HG02763 (cell line): ENCODE results near the gene TFCP2L1.
"Not testable (repeated sequence)": the region's sequence is repeated elsewhere in the genome, so short reads cannot be mapped to it uniquely, and the experiment has no call there.

ENCODE experiments used
- ATAC-seq: cut with Tn5 transposase; IDR thresholded peaks from one replicate; pipeline ENCODE4 v1.9.1; 2021; ENCODE audit warnings: mild to moderate bottlenecking, moderate library complexity; ENCODE audit not compliant: unreplicated experiment

The TFCP2L1 gene

DNA sequence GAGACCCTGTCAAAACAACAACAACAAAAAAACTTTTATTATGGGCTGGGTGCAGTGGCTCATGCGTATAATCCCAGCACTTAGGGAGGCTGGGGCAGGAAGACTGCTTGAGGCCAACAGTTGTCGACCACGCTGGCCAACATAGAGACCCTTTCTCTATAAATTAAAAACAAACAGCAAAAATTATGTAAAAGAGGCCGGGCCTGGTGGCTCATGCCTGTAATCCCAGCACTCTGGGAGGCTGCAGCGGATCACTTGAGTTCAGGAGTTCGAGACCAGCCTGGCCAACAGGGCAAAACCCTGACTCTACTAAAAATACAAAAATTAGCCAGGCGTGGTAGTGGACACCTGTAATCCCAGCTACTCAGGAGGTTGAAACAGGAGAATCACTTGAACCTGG is 15.6 kb downstream of the TFCP2L1 start:
- ATAC-seq: not testable (repeated sequence)

GRCh38 chr2:121266543-121267106 is 18.4 kb downstream of the TFCP2L1 start:
- no peak for ATAC-seq

- ATAC-seq: no peak
Observed at GRCh38 chr2:121263996-121264715, 20.8 kb downstream of the TFCP2L1 start.

- ATAC-seq: no peak
Observed at GRCh38 chr2:121260370-121261154, 24.4 kb downstream of the TFCP2L1 start.

- ATAC-seq: no peak
Observed at GRCh38 chr2:121258051-121258450, 27.0 kb downstream of the TFCP2L1 start.

GRCh38 chr2:121257480-121257840 is 27.5 kb downstream of the TFCP2L1 start:
- ATAC-seq: no peak

DNA sequence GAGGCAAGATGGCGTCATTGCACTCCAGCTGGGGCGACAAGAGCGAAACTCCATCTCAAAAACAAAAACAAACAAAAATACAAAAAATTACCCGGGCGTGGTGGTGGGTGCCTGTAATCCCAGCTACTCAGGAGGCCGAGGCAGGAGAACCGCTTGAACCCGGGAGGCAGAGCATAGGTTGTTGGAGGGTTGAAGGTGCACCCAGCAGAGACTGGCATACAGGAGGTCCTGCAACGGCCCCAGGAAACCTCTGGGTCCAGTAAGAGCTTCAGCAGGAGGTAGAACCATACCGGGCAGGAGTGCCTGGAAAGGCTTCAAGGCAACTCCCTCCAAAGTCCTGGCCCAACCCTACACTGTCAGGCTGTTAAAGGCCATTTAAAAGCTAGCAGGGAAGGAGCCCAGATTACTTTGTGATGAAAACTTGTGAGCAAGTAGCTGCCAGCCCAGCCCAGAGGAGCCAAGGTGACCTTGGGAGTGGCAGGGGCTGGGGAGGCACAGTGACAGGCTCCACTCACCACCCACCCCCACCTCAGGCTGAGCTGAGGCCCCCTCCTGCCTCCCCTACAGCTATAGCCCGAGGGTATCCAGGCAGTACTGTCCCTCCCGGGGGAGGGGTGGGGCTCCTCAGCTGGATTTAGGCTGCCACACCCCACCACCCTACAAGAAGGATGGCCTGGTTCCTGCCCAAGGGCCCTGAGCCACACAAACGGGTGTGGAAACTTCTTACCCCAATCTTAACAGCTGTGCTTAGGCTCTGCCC is 28.1 kb downstream of the TFCP2L1 start:
- ATAC-seq: no peak

- ATAC-seq: no peak
Observed at GRCh38 chr2:121255358-121255757, 29.6 kb downstream of the TFCP2L1 start.

DNA sequence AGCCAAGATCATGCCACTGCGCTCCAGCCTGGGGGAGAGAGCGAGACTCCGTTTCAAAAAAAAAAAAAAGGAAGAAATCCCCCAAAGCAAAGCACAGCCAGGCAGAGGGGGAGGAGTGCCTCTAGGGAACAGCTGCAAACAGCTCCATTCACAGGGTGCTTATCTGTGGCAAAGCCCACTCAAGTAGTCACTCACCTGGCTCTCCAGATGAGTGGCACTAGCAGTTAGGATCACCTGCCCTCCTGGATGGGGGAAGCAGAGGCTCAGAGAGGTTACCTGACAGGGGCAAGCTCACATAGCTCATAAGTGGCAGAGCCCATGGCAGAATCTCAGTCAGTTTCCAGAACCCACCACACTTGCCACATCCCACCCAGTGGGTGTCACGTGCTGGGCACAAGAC is 30.3 kb downstream of the TFCP2L1 start:
- ATAC-seq: no peak

DNA sequence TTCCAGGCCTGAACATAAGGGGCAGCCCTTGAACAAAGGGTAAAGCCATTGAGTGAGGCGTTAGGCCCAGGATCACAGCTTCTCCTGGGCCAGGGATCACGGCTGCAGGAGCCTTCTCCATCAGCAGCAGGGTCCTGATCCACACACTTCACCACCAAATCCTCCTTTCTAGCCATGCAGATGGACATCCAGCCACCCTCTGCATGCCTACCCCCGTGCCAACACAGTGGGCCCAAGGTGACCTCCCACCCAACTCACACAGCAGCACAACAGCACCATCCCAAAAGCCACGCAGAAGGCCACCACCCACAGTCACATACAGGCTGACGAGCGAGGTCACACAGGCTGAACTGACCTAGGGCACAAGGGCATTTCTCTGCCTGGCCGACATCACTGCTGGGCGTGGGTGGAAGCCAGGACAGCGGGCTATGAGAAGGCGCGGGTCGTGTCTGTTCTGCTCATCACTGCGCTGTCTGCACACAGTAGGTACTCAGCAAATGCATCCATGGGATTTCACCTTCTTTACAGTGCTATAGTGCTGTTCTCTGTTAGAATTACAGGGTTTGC is 31.2 kb downstream of the TFCP2L1 start:
- ATAC-seq: no peak

DNA sequence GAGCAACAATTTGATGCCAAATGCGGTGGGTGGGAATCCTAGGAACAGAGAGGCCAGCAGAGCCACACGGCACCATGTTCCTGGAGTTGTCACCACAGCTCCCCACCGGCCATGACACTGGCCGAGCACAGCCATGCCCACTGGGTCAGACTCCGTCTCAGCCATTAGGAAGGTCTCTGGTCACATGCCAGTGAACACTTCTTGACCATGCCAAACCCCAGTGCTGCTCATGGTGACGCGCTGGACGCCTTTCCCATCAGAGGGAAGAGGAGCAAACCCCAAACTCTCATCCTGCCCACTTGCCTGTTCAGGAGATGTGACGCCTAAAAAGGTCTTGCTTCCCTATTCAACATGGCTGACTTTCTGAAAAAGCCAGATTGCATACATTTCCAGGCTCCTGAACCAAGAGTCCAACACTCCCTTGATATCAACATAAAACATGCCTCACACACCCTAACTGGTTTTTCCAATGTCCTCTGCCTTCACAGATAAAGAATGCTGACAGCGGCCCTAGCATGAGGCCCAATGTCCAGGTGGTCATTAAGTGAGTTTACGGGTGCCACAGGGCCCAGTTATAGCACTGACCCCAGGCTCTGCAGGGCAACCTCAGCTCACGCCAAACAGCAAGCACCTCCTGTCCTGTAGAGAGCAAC is 31.9 kb downstream of the TFCP2L1 start:
- no peak for ATAC-seq

DNA sequence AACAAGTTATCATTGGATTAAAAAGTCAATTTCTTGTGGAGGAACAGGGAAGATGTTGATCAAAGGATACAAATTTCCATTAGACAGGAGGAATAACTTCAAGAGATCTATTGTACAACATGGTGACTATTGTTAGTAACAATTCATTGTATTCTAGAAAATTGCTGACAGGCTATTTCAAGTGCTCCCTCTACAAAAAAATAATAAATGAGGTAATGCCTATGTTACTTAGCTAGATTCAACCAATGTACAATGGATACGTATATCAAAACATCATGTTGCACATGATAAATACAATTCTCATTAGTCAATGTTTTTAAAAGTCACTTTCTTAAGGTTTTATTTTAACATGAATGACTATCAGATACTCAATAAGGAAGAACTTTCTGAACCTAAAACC is 33.5 kb downstream of the TFCP2L1 start:
- ATAC-seq: no peak

DNA sequence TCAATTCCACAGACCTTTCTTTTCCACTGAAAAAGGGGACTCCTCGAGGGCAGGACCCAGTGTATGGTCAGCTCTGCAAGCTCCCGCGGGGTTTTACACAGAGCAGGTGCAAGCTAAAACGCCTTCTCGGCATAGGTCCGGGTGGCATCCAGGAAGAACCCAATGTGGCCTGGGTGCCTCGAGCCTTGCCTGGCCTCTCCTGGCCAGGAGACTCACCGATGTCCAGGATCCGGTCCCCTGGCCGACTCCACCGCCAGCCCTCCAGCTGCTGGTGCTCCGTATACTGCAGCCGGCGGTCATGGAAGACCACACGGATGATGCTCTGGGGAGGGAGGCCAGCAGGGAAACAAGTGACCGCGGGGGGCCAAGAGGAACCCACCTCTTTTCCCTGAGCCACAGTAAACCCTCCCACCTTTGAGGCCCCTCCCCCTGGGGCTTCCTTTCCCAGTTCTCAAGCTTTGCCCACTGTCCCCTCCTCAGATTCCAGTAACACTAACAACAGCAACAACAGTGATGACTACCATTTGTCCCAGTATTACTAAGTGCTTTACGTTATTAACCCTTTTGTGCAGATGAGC is 36.1 kb downstream of the TFCP2L1 start:
- ATAC-seq: no peak

- no peak for ATAC-seq
Observed at GRCh38 chr2:121247971-121248370, 37.0 kb downstream of the TFCP2L1 start.

DNA sequence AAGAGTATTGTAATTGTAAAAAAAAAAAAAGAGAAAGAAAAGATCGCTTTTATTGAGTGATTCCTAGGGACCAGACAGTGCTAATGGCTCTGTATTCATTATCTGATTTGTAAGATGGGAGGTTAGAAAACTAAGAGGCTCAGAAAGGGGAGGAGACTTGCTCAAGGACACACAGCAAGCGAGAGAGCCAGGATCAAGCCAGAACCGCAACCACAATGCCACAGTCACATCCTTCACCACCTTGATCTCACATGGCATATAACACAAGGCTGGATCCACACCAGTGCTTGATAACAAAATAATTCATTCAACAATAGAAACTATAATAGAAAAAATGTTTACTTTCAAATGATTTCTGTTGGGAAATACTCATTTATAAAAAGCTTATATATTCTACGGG is 37.5 kb downstream of the TFCP2L1 start:
- no peak for ATAC-seq

- ATAC-seq: no peak
Observed at GRCh38 chr2:121246704-121247255, 38.2 kb downstream of the TFCP2L1 start.

- ATAC-seq: no peak
Observed at GRCh38 chr2:121245913-121246312, 39.1 kb downstream of the TFCP2L1 start.

DNA sequence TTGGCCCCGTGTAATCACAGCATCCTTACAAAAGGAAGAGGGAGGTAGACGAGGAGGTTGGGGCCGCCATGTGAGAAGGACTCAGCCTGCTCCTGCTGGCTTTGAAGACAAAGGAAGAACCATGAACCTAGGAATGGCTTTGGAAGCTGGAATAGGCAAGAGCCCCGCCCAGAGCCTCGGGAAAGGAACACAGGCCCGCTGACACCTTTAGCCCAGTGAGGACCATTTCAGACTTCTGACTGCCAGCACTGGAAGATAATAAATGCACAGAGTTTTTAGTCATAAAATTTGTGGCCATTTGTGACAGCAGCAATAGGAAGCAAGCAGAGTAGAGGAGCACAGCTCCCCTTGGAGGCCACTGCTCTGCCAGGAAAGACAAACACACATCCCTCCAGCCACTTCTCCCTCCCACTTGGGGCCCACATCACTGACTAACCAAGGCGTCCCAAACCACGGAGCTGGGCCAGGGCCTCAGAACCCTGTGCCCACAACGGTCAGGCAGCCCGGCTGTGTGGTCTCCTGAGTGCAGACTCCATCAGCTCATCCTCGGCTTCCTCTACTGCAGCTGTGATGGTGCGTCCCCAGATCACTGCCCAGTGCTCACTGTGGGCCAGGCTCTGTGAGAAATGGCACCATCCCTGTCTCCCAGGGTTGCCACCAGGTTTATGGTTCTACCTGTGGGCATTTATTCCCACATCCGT is 39.7 kb downstream of the TFCP2L1 start:
- no peak for ATAC-seq

GRCh38 chr2:121244616-121245015 is 40.4 kb downstream of the TFCP2L1 start:
- ATAC-seq: no peak
